ENCODE measurements around the gene WFIKKN1.

Gene WFIKKN1

GRCh38 chr16:619476-620100 lies 11.2 kb upstream of the WFIKKN1 start:
- Histone ChIP-seq H3K27me3 (peaks cover 4% of the 10 kb centered on the region; the same call in 1 of the 2 replicates), H3K9me3 (no peaks in the 10 kb centered on the region), H3K4me1 (peaks cover 18% of the 10 kb centered on the region), H3K36me3 (no peaks in the 10 kb centered on the region), H3K4me3 (ENCODE audit: low read depth, low read length) (no peak overlapping the region)
- no peak for TF ChIP-seq CTCF (IDR thresholded peaks at IDR 0.05; ENCODE audit: low read depth, low read length)
- DNase-seq = no peak

GRCh38 chr16:620700-621525 lies 9.9 kb upstream of the WFIKKN1 start:
- Histone ChIP-seq H3K36me3 (no peaks in the 10 kb centered on the region), H3K4me1 (peaks cover 25% of the 10 kb centered on the region)
- TF ChIP-seq CTCF (IDR thresholded peaks at IDR 0.05; ENCODE audit: low read depth, low read length) = no peak

GRCh38 chr16:621526-622105 lies 9.2 kb upstream of the WFIKKN1 start:
- H3K4me3 ChIP-seq (ENCODE audit: low read depth, low read length) = no peak overlapping the region
- H3K9me3 ChIP-seq = no peaks in the 10 kb centered on the region
- no peak for TF ChIP-seq CTCF (IDR thresholded peaks at IDR 0.05; ENCODE audit: low read depth, low read length)
- peaks cover 4% of the 10 kb centered on the region; the same call in 1 of the 2 replicates for H3K27me3 ChIP-seq
- H3K4me1 ChIP-seq = peaks cover 25% of the 10 kb centered on the region
- H3K36me3 ChIP-seq = no peaks in the 10 kb centered on the region
- DNase-seq = no peak

More at GRCh38 chr16:620700-621525, 9.9 kb upstream of the WFIKKN1 start:
- H3K27me3 ChIP-seq = peaks cover 4% of the 10 kb centered on the region; the same call in 1 of the 2 replicates
- H3K9me3 ChIP-seq = no peaks in the 10 kb centered on the region
- DNase-seq = no peak
- H3K4me3 ChIP-seq (ENCODE audit: low read depth, low read length) = no peak overlapping the region

- Histone ChIP-seq H3K4me3 (ENCODE audit: low read depth, low read length) (no peak overlapping the region), H3K9me3 (no peaks in the 10 kb centered on the region), H3K36me3 (no peaks in the 10 kb centered on the region; the same call in 1 of the 2 replicates), H3K4me1 (peaks cover 25% of the 10 kb centered on the region), H3K27me3 (peaks cover 4% of the 10 kb centered on the region; the same call in 1 of the 2 replicates)
- no peak for DNase-seq
- TF ChIP-seq CTCF (IDR thresholded peaks at IDR 0.05; ENCODE audit: low read depth, low read length) = no peak
Measured at GRCh38 chr16:622920-623280, 7.9 kb upstream of the WFIKKN1 start.

- TF ChIP-seq CTCF (IDR thresholded peaks at IDR 0.05; ENCODE audit: low read depth, low read length) = no peak
- H3K4me1 ChIP-seq = peaks cover 30% of the 10 kb centered on the region
- DNase-seq = peak; percentile 18
- H3K36me3 ChIP-seq = no peaks in the 10 kb centered on the region; the same call in 1 of the 2 replicates
- no peaks in the 10 kb centered on the region for H3K9me3 ChIP-seq
- no peak overlapping the region for H3K4me3 ChIP-seq (ENCODE audit: low read depth, low read length)
- peaks cover 4% of the 10 kb centered on the region; the same call in 1 of the 2 replicates for H3K27me3 ChIP-seq
Measured at GRCh38 chr16:624526-625070, 6.2 kb upstream of the WFIKKN1 start.

All from BE2C (cell line).